Measurements from ENCODE around the gene PAK5.
A peak's percentile ranks its signal among the peaks of the same experiment; 100 is the strongest.

Gene PAK5

GRCh38 chr20:9617940-9618339 lies 220.9 kb downstream of the PAK5 start:
- peak; percentile 97 for TF ChIP-seq CTCF (conservative IDR thresholded peaks at IDR 0.05)

GRCh38 chr20:9616833-9617461 lies 221.9 kb downstream of the PAK5 start:
- H3K27ac ChIP-seq, result no peak overlapping the region
- TF ChIP-seq CTCF (conservative IDR thresholded peaks at IDR 0.05), result peak; percentile 92

More at GRCh38 chr20:9617940-9618339, 220.9 kb downstream of the PAK5 start:
- no peak overlapping the region for H3K27ac ChIP-seq

DNA sequence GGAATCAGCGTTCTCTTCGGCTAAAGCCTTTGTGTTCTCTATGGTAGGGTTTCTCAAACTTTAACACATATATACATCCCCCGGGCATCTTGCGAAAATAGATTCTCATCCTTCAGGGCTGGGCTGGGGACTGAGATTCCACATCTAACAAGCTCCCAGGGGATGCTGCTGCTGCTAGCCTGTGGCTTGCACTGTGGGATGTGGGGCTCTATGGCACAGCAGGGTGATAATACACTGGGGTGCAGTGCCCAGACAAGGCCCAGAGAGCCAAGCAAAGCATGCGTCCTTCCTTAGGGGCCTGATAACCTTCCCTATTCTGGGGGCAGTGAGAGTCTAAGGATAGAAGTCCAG lies 222.4 kb downstream of the PAK5 start:
- TF ChIP-seq CTCF (conservative IDR thresholded peaks at IDR 0.05), result no peak
- no peak overlapping the region for H3K27ac ChIP-seq

GRCh38 chr20:9615766-9616454 lies 223.0 kb downstream of the PAK5 start:
- TF ChIP-seq CTCF (conservative IDR thresholded peaks at IDR 0.05), result no peak
- H3K27ac ChIP-seq, result no peak overlapping the region

GRCh38 chr20:9615118-9615517 lies 223.8 kb downstream of the PAK5 start:
- no peak for TF ChIP-seq CTCF (conservative IDR thresholded peaks at IDR 0.05)
- H3K27ac ChIP-seq, result no peak overlapping the region

- H3K27ac ChIP-seq, result no peak overlapping the region
- TF ChIP-seq CTCF (conservative IDR thresholded peaks at IDR 0.05), result no peak
Measured at GRCh38 chr20:9613871-9614270, 225.0 kb downstream of the PAK5 start.

DNA sequence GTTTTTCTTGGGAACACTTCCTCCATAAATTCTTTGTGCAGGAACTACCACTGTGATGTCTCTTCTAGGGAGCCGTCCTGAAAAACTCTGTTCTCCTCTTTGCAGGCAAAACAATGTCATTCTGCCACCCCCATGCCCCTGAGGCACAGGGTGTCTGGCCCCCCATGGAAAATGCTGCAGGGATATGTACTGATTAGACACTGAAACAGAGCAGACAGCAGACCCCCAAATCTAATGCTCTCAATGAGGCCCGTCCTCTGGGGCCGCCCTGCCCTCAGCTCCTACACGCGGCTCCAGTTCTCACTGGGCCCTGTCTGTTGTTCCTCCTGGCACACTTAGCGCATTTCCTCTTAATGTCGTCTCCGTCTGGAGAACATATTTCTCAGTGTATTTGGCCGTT lies 227.0 kb downstream of the PAK5 start:
- no peak overlapping the region for H3K27ac ChIP-seq
- TF ChIP-seq CTCF (conservative IDR thresholded peaks at IDR 0.05), result no peak
